H1 (cell line): ENCODE results near the gene ATP2C1. TPM values are rescaled to one million over a fixed set of nuclear protein-coding genes. Genes with fewer than 3 reads are reported as not detected.

Experiments
- CTCF ChIA-PET: fragments of 300-600 bp; sonication (Branson Sonifier 250); formaldehyde crosslinking; loops from one replicate; lab custom pipeline; 2021; ENCODE audit not compliant: partially characterized antibody; lab: Charles Lee
- POLR2A ChIA-PET: fragments of 300-600 bp; sonication (Branson Sonifier 250); formaldehyde crosslinking; loops from one replicate; lab custom pipeline; 2021; ENCODE audit warnings: inconsistent platforms; ENCODE audit not compliant: partially characterized antibody; lab: Charles Lee
- DNase-seq, 2 experiments: peaks; one replicate each; pipeline versions ENCODE4 v3.0.0 to v3.0.0-alpha.2; 2010 to 2022; ENCODE audit warnings: low spot score in 2 of 2, low read depth in 1 of 2, mixed read lengths in 1 of 2
- FAIRE-seq: peaks from 2 replicates; lab custom pipeline; 2011; peaks lifted over from hg19 to GRCh38; lab: Jason Lieb, UNC
- H2AFZ ChIP-seq: 2 replicates; pipeline ENCODE4 v1.8.1; 2012; ENCODE audit warnings: low read length, inconsistent platforms
- H2AK5ac ChIP-seq: 2 replicates; pipeline ENCODE4 v1.6.1; 2013; ENCODE audit warnings: low read depth, low read length
- H2BK120ac ChIP-seq: replicated peaks from 2 replicates; pipeline ENCODE3; 2013; ENCODE audit warnings: low read depth, low read length, inconsistent platforms
- H2BK12ac ChIP-seq: 2 replicates; pipeline ENCODE4 v1.6.1; 2013; ENCODE audit warnings: low read depth, low read length
- H2BK15ac ChIP-seq: 2 replicates; pipeline ENCODE4 v1.6.1; 2013; ENCODE audit warnings: low read length
- H2BK20ac ChIP-seq: 2 replicates; pipeline ENCODE4 v1.6.1; 2013; ENCODE audit warnings: low read length
- H2BK5ac ChIP-seq: 2 replicates; pipeline ENCODE4 v1.6.1; 2013; ENCODE audit warnings: low read depth, low read length
- H3K14ac ChIP-seq: 2 replicates; pipeline ENCODE4 v1.6.1; 2013; ENCODE audit warnings: inconsistent platforms; ENCODE audit not compliant: insufficient read length
- H3K18ac ChIP-seq: 2 replicates; pipeline ENCODE4 v1.6.1; 2013; ENCODE audit warnings: low read length; ENCODE audit errors: extremely low read depth
- H3K23ac ChIP-seq: 2 replicates; pipeline ENCODE4 v1.6.1; 2013; ENCODE audit warnings: inconsistent platforms; ENCODE audit not compliant: insufficient read length
- H3K23me2 ChIP-seq: 2 replicates; pipeline ENCODE4 v1.6.1; 2013; ENCODE audit warnings: low read depth, low read length
- H3K27ac ChIP-seq: 2 replicates; pipeline ENCODE4 v1.6.1; 2011; ENCODE audit warnings: low read depth, low read length, inconsistent platforms
- H3K27me3 ChIP-seq, 4 experiments: replicated peaks in 1 of 4; 1 replicate in 1 of 4; 2 replicates in 3 of 4; pipeline versions ENCODE4 v1.6.1 to v1.8.1; 2011 to 2013; ENCODE audit warnings: low read length in 3 of 4, mild to moderate bottlenecking in 3 of 4, inconsistent platforms in 2 of 4, mixed read lengths in 2 of 4, moderate library complexity in 1 of 4; ENCODE audit not compliant: control insufficient read depth in 3 of 4, insufficient read depth in 3 of 4; ENCODE audit errors: extremely low read depth in 1 of 4
- H3K36me3 ChIP-seq, 4 experiments: 2 replicates each; pipeline versions ENCODE4 v1.6.1 to v1.8.1; 2011 to 2013; ENCODE audit warnings: mild to moderate bottlenecking in 4 of 4, low read length in 3 of 4, moderate library complexity in 2 of 4, control low read depth in 1 of 4, inconsistent platforms in 1 of 4; ENCODE audit not compliant: insufficient read depth in 4 of 4, control insufficient read depth in 2 of 4
- H3K4ac ChIP-seq: replicated peaks from 2 replicates; pipeline ENCODE3; 2013; ENCODE audit warnings: low read length, low read depth, mixed read lengths, inconsistent platforms; ENCODE audit not compliant: insufficient read length
- H3K4me1 ChIP-seq, 4 experiments: replicated peaks in 1 of 4; 1 replicate in 1 of 4; 2 replicates in 3 of 4; pipeline versions ENCODE4 v1.6.1 to v1.8.1; 2011 to 2013; ENCODE audit warnings: low read length in 3 of 4, inconsistent platforms in 2 of 4, mixed read lengths in 1 of 4; ENCODE audit not compliant: insufficient read depth in 4 of 4, control insufficient read depth in 3 of 4
- H3K4me2 ChIP-seq, 2 experiments: 2 replicates each; pipeline versions ENCODE4 v1.6.1 to v1.8.1; 2011 to 2013; ENCODE audit warnings: low read depth in 2 of 2, low read length in 2 of 2, control low read depth in 1 of 2, inconsistent platforms in 1 of 2, mild to moderate bottlenecking in 1 of 2; ENCODE audit not compliant: insufficient read depth in 1 of 2
- H3K4me3 ChIP-seq, 4 experiments: fragments of 200-600, 300-600 bp in 1 of 4; sonication (generic), shearing (Covaris generic), sonication (Bioruptor Twin) in 1 of 4; 2 replicates each; pipeline versions ENCODE4 v1.5.1 to v1.8.1; 2011 to 2016; ENCODE audit warnings: low read length in 4 of 4, low read depth in 3 of 4, control low read depth in 2 of 4, inconsistent platforms in 2 of 4, mild to moderate bottlenecking in 2 of 4, mixed read lengths in 1 of 4, moderate library complexity in 1 of 4; ENCODE audit not compliant: insufficient read depth in 2 of 4; ENCODE audit errors: extremely low read depth in 1 of 4
- H3K56ac ChIP-seq: replicated peaks from 2 replicates; pipeline ENCODE3; 2013; ENCODE audit warnings: low read depth, mild to moderate bottlenecking, mixed read lengths, low read length, inconsistent platforms; ENCODE audit not compliant: insufficient read length
- H3K79me1 ChIP-seq: 2 replicates; pipeline ENCODE4 v1.6.1; 2013; ENCODE audit warnings: low read depth, low read length, control low read depth
- H3K79me2 ChIP-seq, 2 experiments: 2 replicates each; pipeline versions ENCODE4 v1.6.1 to v1.8.1; 2012 to 2013; ENCODE audit warnings: low read length in 2 of 2, mild to moderate bottlenecking in 2 of 2, inconsistent platforms in 1 of 2; ENCODE audit not compliant: insufficient read depth in 2 of 2, control insufficient read depth in 1 of 2
- H3K9ac ChIP-seq, 4 experiments: replicated peaks in 1 of 4; 1 replicate in 1 of 4; 2 replicates in 3 of 4; pipeline versions ENCODE4 v1.6.1 to v1.8.1; 2011 to 2013; ENCODE audit warnings: low read depth in 3 of 4, low read length in 3 of 4, control low read depth in 2 of 4, mild to moderate bottlenecking in 2 of 4, moderate library complexity in 2 of 4, inconsistent platforms in 1 of 4; ENCODE audit errors: extremely low read depth in 1 of 4
- H3K9me3 ChIP-seq, 2 experiments: 2 replicates each; pipeline versions ENCODE4 v1.6.1 to v1.8.1; 2012 to 2013; ENCODE audit warnings: mild to moderate bottlenecking in 2 of 2, moderate library complexity in 2 of 2, control low read depth in 1 of 2, inconsistent platforms in 1 of 2, low read depth in 1 of 2, low read length in 1 of 2, mixed read lengths in 1 of 2; ENCODE audit not compliant: insufficient read depth in 2 of 2
- H4K20me1 ChIP-seq, 2 experiments: replicated peaks in 1 of 2; 2 replicates each; pipeline versions ENCODE3 to v1.8.1; 2011 to 2013; ENCODE audit warnings: inconsistent platforms in 2 of 2, low read length in 2 of 2, mild to moderate bottlenecking in 1 of 2; ENCODE audit not compliant: insufficient read depth in 2 of 2, control insufficient read depth in 1 of 2
- H4K5ac ChIP-seq: 2 replicates; pipeline ENCODE4 v1.6.1; 2013; ENCODE audit warnings: low read length, low read depth, mixed read lengths, inconsistent platforms; ENCODE audit not compliant: insufficient read length
- H4K8ac ChIP-seq: 2 replicates; pipeline ENCODE4 v1.8.0; 2013; ENCODE audit warnings: mild to moderate bottlenecking, moderate library complexity, low read length, inconsistent platforms; ENCODE audit not compliant: insufficient read depth; ENCODE audit errors: extremely low read depth
- H4K91ac ChIP-seq: replicated peaks from 2 replicates; pipeline ENCODE3; 2013; ENCODE audit warnings: low read length, mixed read lengths, inconsistent platforms; ENCODE audit not compliant: insufficient read length
- BCL11A ChIP-seq, 2 experiments: IDR thresholded peaks; one replicate each; pipeline ENCODE4 v1.6.1; 2011; ENCODE audit warnings: low read depth in 2 of 2, low read length in 2 of 2, mild to moderate bottlenecking in 2 of 2
- FOSL1 ChIP-seq: IDR thresholded peaks from 2 replicates; pipeline ENCODE4 v1.6.1; 2011; ENCODE audit warnings: mild to moderate bottlenecking, low read depth, low read length, moderate library complexity; ENCODE audit not compliant: insufficient read depth
- TBP ChIP-seq: IDR thresholded peaks from 2 replicates; pipeline ENCODE4 v1.6.1; 2011; ENCODE audit warnings: low read depth, low read length, improper control_type of control experiment
- WGBS, 2 experiments: shearing (Covaris generic) in 1 of 2; methylation state at CpG; one replicate each; pipeline versions ENCODE4 v1.1.6 to v1.1.7; 2013 to 2015; ENCODE audit warnings: low lambda C conversion rate in 2 of 2, mixed read lengths in 2 of 2, inconsistent platforms in 1 of 2, low coverage in 1 of 2, missing lambda C conversion rate in 1 of 2; ENCODE audit not compliant: insufficient replicate concordance in 2 of 2, insufficient coverage in 1 of 2, insufficient read length in 1 of 2; ENCODE audit errors: extremely low coverage in 1 of 2, missing lambda C conversion rate in 1 of 2; 5-methylcytosine and 5-hydroxymethylcytosine counted together
- polyA plus RNA-seq, 7 experiments: library from polyadenylated mRNA; depleted of rRNA in 3 of 7; stranded (reverse) in 5 of 7; unstranded in 2 of 7; fragments of >200 nt in 5 of 7; fragments of 200-250 nt in 2 of 7; gene quantifications; 1 replicate in 5 of 7; 2 replicates in 1 of 7; 4 replicates in 1 of 7; pipeline versions ENCODE4 v1.2.1 to v1.2.3, GENCODE V29; 2011 to 2013; ENCODE audit warnings: missing spikeins in 2 of 7, mixed read lengths in 2 of 7
- total RNA-seq: library from RNA; stranded (reverse); fragmentation: NEBNext Ultra II Directional; extraction: Animal tissue kit (Norgen Biotek cat#: 25700); gene quantifications from 2 replicates; pipeline ENCODE4 v1.2.1, GENCODE V29; 2021

The ATP2C1 gene
- total and polyA plus RNA-seq, 2 of the 8 experiments (the other 6 are each of a cell fraction or from before 2014, with no cell fraction given): 50.7 to 68.5 TPM

GRCh38 chr3:130850044-130850797 lies 43.7 kb upstream of the ATP2C1 start:
- no peak overlapping the region for H3K4me2 ChIP-seq
- peaks cover 2 to 13% (median 8%) of the 10 kb centered on the region in 4 experiments for H3K4me1 ChIP-seq
- no peak overlapping the region for H3K14ac ChIP-seq
- ChIA-PET POLR2A (interaction anchor here (1.9 kb wide), 1 partner anchor 10 kb away, joined by 4 read pairs; no protein-coding TSS in a partner anchor), CTCF (interaction anchor here (1.6 to 1.7 kb wide), 2 partner anchors 11 to 43 kb away, joined by 7 to 8 read pairs; partner anchors contain the start of gene ATP2C1)
- H2BK5ac ChIP-seq: no peak overlapping the region
- H3K79me1 ChIP-seq: no peaks in the 10 kb centered on the region
- no peak overlapping the region for H4K5ac ChIP-seq
- H3K79me2 ChIP-seq: no peaks in the 10 kb centered on the region
- no peak overlapping the region for H2BK12ac ChIP-seq
- no peak overlapping the region for H4K8ac ChIP-seq
- no peak overlapping the region for H2BK120ac ChIP-seq
- no peak overlapping the region for H3K9ac ChIP-seq
- no peaks in the 10 kb centered on the region for H3K23me2 ChIP-seq
- no peak overlapping the region for H4K91ac ChIP-seq
- no peaks in the 10 kb centered on the region for H3K36me3 ChIP-seq
- H3K18ac ChIP-seq: no peak overlapping the region
- H2BK20ac ChIP-seq: no peak overlapping the region
- no peak for DNase-seq
- no peak for TF ChIP-seq BCL11A (IDR thresholded peaks at IDR 0.05; ENCODE audit: low read depth in 2 of 2, low read length in 2 of 2)
- TF ChIP-seq TBP: no peak
- TF ChIP-seq FOSL1: no peak
- WGBS, 2 experiments: 68% methylated on average over 8 of the region's 8 CpGs; no CpG with 5 or more reads in 1 of the 2 experiments
- H3K27ac ChIP-seq: no peak overlapping the region
- H2BK15ac ChIP-seq: no peak overlapping the region
- H2AFZ ChIP-seq: peak overlapping the region; percentile 95
- no peak overlapping the region for H3K56ac ChIP-seq
- no peak overlapping the region for H3K4me3 ChIP-seq
- FAIRE-seq: no peak
- no peaks in the 10 kb centered on the region for H3K9me3 ChIP-seq
- H2AK5ac ChIP-seq: no peak overlapping the region
- H3K23ac ChIP-seq: no peak overlapping the region
- no peaks in the 10 kb centered on the region for H3K27me3 ChIP-seq
- no peaks in the 10 kb centered on the region for H4K20me1 ChIP-seq
- H3K4ac ChIP-seq: no peak overlapping the region
